NT2/D1 (cell line): ENCODE measurements around the gene SLC15A4.

ENCODE experiments used
- DNase-seq: peaks from one replicate; pipeline ENCODE4 v3.0.0-alpha.2; 2011; ENCODE audit warnings: low read depth, low spot score
- H3K27me3 ChIP-seq: 2 replicates; pipeline ENCODE4 v1.6.0; 2011; ENCODE audit warnings: mild to moderate bottlenecking; ENCODE audit not compliant: insufficient read length, insufficient read depth
- H3K36me3 ChIP-seq: 2 replicates; pipeline ENCODE4 v1.6.1; 2011; ENCODE audit warnings: mild to moderate bottlenecking, low read length, mixed read lengths; ENCODE audit not compliant: insufficient read depth, insufficient read length
- H3K4me1 ChIP-seq: 2 replicates; pipeline ENCODE4 v1.5.1; 2011; ENCODE audit not compliant: insufficient read depth, insufficient read length
- H3K4me3 ChIP-seq: 2 replicates; pipeline ENCODE4 v1.5.1; 2011; ENCODE audit warnings: low read depth; ENCODE audit not compliant: insufficient read length
- H3K9ac ChIP-seq: 2 replicates; pipeline ENCODE4 v1.6.0; 2011; ENCODE audit warnings: low read depth; ENCODE audit not compliant: insufficient read length
- H3K9me3 ChIP-seq: 2 replicates; pipeline ENCODE4 v1.5.1; 2011; ENCODE audit warnings: mild to moderate bottlenecking, low read length; ENCODE audit not compliant: insufficient read depth
- SUZ12 ChIP-seq: IDR thresholded peaks from 2 replicates; pipeline ENCODE4 v1.6.1; 2011; ENCODE audit not compliant: insufficient read length, insufficient read depth; ENCODE audit errors: extremely low read depth
- YY1 ChIP-seq: IDR thresholded peaks from 2 replicates; pipeline ENCODE4 v1.6.1; 2011; ENCODE audit not compliant: insufficient read length, insufficient read depth
- ZNF274 ChIP-seq: IDR thresholded peaks from 2 replicates; pipeline ENCODE4 v1.6.1; 2011; ENCODE audit warnings: mild to moderate bottlenecking, low read depth, low read length

Gene SLC15A4

GRCh38 chr12:128823216-128823915 is 392 bp downstream of the SLC15A4 start:
- no peak for TF ChIP-seq YY1
- no peak for TF ChIP-seq ZNF274
- no peak for TF ChIP-seq SUZ12
- Histone ChIP-seq H3K9ac (peak overlapping the region; percentile 99), H3K4me3 (peak overlapping the region; percentile 98), H3K36me3 (peaks cover 32% of the 10 kb centered on the region), H3K27me3 (no peaks in the 10 kb centered on the region), H3K4me1 (peaks cover 8% of the 10 kb centered on the region), H3K9me3 (peaks cover 11% of the 10 kb centered on the region)
- DNase-seq = peak; percentile 16

GRCh38 chr12:128820723-128821432 is 2.9 kb downstream of the SLC15A4 start:
- H3K9ac ChIP-seq = no peak overlapping the region
- DNase-seq = no peak
- no peak overlapping the region for H3K4me3 ChIP-seq
- no peaks in the 10 kb centered on the region for H3K27me3 ChIP-seq
- TF ChIP-seq YY1 (no peak), SUZ12 (no peak), ZNF274 (no peak)
- peaks cover 36% of the 10 kb centered on the region for H3K36me3 ChIP-seq
- peaks cover 10% of the 10 kb centered on the region for H3K4me1 ChIP-seq
- H3K9me3 ChIP-seq = no peaks in the 10 kb centered on the region

GRCh38 chr12:128820253-128820652 is 3.5 kb downstream of the SLC15A4 start:
- Histone ChIP-seq H3K9me3 (no peaks in the 10 kb centered on the region), H3K36me3 (peaks cover 39% of the 10 kb centered on the region), H3K4me3 (no peak overlapping the region), H3K27me3 (no peaks in the 10 kb centered on the region), H3K9ac (no peak overlapping the region), H3K4me1 (peaks cover 10% of the 10 kb centered on the region)
- no peak for TF ChIP-seq YY1
- TF ChIP-seq SUZ12 = no peak
- no peak for TF ChIP-seq ZNF274
- DNase-seq = no peak

- DNase-seq = no peak
- TF ChIP-seq SUZ12 = no peak
- TF ChIP-seq ZNF274 = no peak
- no peak for TF ChIP-seq YY1
- Histone ChIP-seq H3K4me3 (no peak overlapping the region), H3K27me3 (no peaks in the 10 kb centered on the region), H3K36me3 (peaks cover 44% of the 10 kb centered on the region), H3K9me3 (no peaks in the 10 kb centered on the region), H3K9ac (no peak overlapping the region), H3K4me1 (peaks cover 10% of the 10 kb centered on the region)
Observed at GRCh38 chr12:128819293-128820144, 4.2 kb downstream of the SLC15A4 start.

GRCh38 chr12:128818065-128819022 is 5.4 kb downstream of the SLC15A4 start:
- Histone ChIP-seq H3K4me1 (peaks cover 10% of the 10 kb centered on the region), H3K36me3 (peaks cover 55% of the 10 kb centered on the region), H3K4me3 (no peak overlapping the region), H3K27me3 (no peaks in the 10 kb centered on the region), H3K9ac (no peak overlapping the region), H3K9me3 (no peaks in the 10 kb centered on the region)
- TF ChIP-seq SUZ12 (no peak), ZNF274 (no peak), YY1 (no peak)
- no peak for DNase-seq
